Measurements from ENCODE around the gene ACKR3. TPM values are rescaled to one million over a fixed set of nuclear protein-coding genes. Genes with fewer than 3 reads are reported as not detected.

Gene ACKR3
- 36.6 TPM for total RNA-seq
- long read RNA-seq, transcript ACKR3-202 (2 exons, 713 nt): minor isoform, 8 of 48 reads
- long read RNA-seq, transcript ACKR3-201 (2 exons, 2,203 nt): major isoform, 18 of 48 reads
- long read RNA-seq, partial matches to known transcripts: 0 of 48 reads
- long read RNA-seq, other reads (novel, unspliced or antisense): 22 of 48 reads

DNA sequence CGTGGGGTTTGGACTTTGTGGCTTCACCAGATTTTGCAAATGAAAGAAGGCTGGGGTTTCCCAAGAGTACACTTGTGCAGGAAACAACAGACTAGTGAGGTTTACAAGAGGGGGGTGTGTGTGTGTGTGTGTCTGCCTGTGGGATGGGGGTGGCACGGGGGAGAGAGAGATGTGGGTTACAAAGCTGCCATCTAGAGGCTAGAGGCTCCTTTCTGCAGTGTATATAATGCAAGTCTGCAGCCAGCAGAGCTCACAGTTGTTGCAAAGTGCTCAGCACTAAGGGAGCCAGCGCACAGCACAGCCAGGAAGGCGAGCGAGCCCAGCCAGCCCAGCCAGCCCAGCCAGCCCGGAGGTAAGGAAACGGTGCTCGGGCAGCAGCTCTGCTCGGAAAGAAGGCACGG, at the start of gene ACKR3:
ACKR3 (plus strand) TSS at position 253 of the 401 bp plus-strand sequence. CDS start 10,641 bp downstream, outside the sequence.
- DNase-seq (ENCODE audit: low spot score): peak; percentile 87
- intact Hi-C loops (cut with DNase I): loop anchor here (2.0 to 5.0 kb wide), 4 partner anchors 57 to 458 kb away; no protein-coding TSS in a partner anchor

DNA sequence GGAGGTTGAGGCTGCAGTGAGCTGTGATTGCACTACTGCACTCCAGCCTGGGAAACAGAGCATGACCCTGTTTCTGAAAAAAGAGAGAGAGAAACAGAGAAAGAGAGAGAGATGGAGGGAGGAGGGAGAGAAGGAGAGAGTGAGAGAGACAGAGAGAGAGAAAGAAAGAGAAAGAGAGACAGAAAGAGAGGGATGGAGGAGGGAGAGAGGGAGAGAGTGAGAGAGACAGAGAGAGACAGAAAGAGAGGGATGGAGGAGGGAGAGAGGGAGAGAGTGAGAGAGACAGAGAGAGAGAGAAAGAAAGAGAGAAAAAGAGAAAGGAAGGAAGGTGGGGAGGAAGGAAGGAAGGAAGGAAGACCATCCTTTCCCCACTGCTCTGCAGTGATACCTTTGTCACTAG, 48.1 kb upstream of the ACKR3 start:
- intact Hi-C loops (cut with DNase I): no loop called here
- no peak for DNase-seq (ENCODE audit: low spot score)

DNA sequence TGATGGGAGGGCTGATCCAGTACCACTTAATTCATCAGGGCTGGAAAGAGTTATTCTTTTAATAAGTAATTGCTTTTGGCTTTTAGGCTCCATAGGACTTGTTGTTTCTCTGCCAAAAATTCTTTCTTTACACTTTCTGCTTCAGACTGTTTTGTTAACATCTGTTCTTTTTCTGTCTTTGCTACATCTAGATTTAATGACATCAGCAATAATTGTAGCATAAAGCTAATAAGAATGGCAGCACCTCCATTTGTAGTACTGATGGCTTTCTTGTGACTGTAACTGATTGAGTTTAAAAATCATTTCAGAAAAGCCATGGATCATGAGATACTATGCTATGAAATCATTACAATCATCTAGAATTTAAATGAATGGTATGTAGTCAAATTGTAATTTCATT, 46.4 kb upstream of the ACKR3 start:
- no peak for DNase-seq (ENCODE audit: low spot score)
- intact Hi-C loops (cut with DNase I): no loop called here

DNA sequence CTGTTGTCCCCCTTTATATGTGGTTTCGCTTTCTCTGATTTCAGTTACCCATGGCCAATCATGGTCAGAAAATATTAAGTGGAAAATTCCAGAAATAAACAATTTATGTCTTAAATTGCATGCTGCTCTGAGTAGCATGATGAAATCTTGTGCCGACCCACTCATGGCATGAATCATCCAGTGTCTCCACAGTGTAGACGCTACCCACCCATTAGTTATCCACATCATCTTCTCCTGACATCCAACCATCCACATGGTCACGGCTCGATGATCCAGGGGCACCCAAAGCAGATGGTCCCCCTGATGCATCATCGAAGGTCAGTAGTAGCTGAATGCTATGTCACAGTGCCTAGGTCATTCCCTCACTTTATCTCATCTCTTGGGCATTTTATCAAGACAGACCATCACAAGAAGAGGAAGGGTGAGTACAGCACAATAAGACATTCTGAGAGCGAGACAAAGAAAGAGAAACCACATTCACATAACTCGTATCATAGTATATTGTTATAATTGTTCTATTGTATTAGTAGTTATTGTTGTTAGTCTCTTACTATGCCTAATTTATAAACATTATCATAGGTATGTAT, 44.1 kb upstream of the ACKR3 start:
- no peak for DNase-seq (ENCODE audit: low spot score)
- intact Hi-C loops (cut with DNase I): no loop called here

DNA sequence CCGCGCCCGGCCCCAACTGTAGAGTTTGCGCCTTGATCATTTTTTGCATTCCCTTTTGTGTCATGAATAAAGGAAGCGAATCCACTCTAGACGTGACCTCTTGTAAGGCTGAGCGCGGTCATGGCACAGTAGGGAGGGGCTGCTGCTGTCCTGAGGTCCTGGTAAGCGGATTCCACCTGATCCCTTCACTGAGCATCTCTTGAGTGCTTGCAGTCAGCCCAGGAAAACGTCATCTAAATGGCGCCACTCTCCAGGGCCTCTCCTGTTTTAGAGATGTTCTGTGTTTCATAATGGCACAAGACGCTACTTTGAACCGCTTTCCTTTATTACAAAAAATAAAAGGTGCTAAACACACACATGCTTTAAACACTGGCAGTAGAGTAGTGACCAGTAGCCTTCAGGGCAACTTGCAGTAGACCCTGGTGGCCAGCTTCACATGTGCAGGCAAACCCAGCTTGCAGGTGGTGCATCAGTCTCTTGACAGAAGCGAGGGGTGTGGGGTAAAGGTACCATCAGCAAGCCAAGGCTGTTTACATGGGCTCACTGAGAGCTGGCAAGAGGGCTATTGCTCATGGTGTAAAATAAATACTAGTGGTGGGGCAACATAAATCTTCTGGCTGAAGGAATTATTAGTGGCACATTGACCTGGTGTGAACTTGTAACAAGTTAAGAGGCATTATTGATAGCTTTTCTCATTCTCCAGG, 43.0 kb upstream of the ACKR3 start:
- intact Hi-C loops (cut with DNase I): no loop called here
- no peak for DNase-seq (ENCODE audit: low spot score)

DNA sequence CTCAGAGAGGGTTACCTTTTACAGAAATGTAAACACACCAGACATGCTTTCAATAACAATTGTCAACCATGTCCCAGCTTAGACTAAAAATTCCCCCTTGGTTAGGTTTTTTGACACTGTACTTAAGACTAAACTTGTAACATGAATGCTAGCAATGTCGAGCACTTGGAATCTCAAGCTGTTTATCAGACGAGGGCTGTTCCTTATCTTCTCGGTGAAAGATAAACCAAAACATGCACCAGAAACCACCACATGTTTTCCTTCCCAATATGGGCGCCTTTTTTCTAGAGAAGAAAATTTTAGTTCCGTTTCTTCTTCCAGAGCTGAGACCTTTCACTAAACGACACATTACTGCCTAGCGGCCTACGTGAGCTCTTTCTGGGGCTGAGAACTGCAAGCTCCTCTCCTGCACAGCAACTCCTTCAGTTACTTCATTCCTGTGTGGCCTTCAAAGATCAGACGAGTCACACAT, 42.4 kb upstream of the ACKR3 start:
- intact Hi-C loops (cut with DNase I): no loop called here
- DNase-seq (ENCODE audit: low spot score): no peak

DNA sequence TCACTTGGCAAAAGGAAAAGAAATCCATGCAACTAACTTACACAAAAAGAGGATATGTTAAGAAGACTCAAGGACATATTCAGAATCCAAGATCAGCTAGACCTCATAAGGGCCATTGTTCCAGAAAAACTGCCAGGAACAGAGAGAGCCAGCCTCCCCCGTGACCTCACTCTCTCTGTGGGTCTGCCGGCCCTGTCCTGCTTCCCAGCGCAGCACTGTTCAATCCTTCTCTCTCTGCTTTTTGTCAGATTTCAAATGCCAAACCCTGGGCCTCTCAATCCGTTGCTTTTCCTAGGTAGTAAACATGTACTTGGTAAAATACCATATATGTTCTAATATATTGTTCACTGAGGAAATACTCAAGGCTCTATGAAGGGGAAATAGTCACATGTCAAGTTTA, 40.0 kb upstream of the ACKR3 start:
- DNase-seq (ENCODE audit: low spot score): no peak
- intact Hi-C loops (cut with DNase I): no loop called here

DNA sequence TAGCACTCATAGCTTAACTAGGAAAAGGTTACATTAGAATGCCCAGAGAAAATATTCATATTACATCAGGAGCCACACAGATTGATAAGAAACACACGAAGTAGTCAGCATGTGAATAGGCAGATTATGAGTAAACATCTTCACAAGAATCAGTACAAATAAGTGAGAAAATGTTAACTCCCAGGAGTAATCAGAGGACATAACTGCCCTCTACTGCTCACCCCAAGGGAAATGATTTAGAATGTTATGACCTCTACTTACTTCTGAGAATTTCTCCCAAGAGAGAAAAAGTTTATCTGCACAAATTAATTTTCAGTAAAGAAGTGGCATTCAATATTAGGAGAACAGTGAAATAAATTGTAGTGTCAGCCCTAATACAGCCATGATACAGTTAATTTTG, 39.1 kb upstream of the ACKR3 start:
- no peak for DNase-seq (ENCODE audit: low spot score)
- intact Hi-C loops (cut with DNase I): no loop called here

DNA sequence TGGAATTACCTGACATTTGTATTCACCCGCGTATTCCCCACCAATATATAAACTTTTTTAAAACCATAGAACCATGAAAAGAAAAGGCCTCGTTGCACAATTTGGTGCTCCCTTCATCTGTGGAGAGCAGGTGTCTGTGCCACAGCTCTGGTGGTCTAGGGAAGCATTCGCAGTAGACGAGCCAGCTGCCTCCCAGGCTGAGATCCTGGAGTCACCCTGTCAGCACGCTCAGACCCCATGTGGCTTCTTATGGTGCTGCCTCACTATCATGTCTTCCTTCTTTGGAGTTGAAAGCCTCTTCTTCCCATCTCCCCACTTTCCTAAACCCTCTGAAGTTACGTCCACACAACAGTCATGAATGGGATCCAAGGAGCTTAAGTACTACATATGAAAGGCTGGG, 38.4 kb upstream of the ACKR3 start:
- DNase-seq (ENCODE audit: low spot score): no peak
- intact Hi-C loops (cut with DNase I): no loop called here

DNA sequence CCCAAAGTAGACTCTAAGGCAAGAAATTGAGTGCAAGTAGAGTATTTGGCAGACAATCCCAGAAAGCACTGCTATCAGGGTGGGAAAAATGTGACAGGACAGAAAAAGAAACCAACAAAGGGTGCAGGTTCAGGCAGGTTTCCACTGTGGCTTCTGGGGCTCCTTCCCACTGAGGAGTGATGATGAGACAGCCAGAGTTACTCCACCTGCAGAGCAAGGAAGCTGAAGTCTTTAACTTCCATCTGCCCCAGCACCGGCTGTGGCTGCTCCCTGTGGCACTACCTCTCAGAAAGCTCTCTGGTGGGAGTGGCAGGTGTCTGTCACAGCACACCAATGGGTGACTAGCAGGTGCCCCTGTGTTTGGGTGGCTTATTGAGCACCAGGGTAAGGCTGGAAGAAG, 37.6 kb upstream of the ACKR3 start:
- no peak for DNase-seq (ENCODE audit: low spot score)
- intact Hi-C loops (cut with DNase I): no loop called here

DNA sequence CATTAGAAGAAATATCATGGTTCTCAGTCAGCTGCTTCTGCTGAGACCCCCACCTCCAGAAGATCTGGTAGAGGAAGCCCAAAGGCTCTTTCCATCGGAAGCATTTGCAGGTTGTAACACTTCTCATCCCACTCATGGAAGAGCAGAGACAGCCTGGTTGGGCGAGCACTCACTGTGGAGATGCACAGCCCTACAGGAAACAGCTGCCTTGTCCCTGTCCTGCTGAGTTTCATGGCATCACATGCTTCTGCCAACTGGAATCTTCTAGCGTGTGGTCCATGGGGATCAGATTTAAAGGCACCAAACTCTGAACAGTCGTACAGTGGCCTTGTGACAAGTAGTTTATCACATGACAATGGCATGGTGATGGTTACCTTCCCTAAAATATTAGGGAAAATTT, 36.3 kb upstream of the ACKR3 start:
- no peak for DNase-seq (ENCODE audit: low spot score)
- intact Hi-C loops (cut with DNase I): no loop called here

DNA sequence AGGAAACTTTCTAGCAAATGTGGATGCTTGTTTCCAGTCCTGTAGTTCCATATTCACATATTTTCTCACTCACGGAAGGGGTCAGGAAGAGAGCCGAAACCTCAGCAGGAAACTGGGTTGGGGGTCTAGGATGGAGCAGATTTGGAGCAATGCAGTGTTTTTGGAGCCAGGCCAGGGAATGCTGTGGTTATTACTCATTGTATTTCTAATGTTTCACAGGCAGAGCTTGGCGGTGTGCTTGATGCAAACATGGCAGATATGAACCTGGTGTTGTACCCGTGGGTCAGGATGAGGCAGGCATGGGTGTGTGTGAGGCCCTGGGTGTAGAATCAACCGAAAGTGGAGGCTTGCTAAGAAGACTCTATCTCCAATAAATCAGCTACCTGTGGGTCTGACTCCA, 34.6 kb upstream of the ACKR3 start:
- no peak for DNase-seq (ENCODE audit: low spot score)
- intact Hi-C loops (cut with DNase I): no loop called here

DNA sequence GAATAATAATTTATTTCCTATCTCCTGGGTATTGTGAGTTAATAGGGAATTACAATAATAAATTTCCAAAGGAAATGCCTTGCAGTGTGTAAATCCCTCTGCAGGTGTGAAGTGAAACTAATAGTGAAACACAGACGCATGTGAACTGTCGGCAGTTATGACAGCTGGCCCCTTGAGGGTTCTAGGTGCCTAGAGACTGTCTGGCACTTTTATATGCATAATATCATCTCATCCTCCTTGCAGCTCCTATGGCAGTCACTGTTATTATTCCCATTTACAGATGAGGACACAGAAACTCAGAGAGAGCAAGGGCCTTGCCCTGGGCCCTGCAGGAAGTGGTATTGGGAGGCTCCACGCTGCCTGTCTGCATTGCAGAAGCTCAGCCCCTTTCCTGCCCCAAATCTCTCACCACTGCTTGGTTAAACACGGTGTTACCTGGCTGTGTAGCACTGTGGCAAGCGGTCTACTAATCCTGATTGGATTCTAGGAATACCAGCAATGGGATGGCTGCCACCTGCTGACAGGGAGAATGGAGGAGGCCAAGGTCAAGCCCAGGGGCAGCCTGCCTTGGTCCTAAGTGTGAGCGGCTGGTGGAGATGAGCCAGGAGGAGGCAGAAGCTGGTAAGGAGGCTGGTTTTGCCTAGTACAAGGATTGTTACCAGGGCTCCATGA, 32.8 kb upstream of the ACKR3 start:
- no peak for DNase-seq (ENCODE audit: low spot score)
- intact Hi-C loops (cut with DNase I): no loop called here

DNA sequence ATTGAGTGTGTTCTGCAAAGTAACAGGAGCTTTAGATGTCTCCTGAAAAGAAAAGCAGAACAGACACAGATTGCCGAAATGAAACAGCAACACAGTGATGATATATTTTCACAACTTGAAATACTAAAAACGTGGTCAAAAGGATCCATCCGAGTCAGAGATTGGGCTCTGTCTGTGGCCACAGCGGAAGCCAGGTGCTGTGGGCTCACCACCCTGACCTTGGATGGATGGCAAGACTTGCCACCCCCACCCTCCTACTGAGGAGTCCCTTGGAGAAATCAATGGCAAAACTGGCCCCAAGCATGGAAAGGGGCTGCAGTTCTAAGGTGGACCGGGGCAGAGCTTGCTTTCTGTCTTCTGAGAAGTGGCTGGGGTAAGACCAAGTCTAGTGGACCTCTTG, 31.4 kb upstream of the ACKR3 start:
- intact Hi-C loops (cut with DNase I): no loop called here
- no peak for DNase-seq (ENCODE audit: low spot score)

DNA sequence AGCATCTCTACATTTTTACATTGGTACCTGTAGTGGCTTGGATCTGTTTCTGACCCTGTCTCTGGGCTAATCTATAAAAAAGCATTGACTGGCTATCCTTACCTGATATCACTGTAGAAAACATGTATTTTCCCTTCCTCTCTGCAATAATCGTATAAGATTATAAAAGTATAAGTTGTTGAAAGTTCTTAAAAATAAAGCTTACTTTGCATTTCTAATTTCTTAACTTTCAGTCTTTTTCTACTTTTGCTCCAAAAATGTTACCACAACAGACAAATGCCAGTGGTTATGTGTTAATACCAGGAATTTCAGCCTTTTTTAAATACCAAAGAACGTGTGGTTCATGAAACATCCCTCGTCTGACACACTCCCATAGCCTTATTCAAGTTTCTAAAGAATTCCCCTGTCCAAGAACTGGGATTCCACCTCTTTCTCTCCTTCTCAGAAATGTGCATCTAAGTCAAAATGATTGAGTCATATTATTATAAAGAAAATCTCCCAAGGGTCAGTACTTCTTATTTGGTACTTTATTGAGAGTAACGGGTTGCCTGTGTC, 28.5 kb upstream of the ACKR3 start:
- intact Hi-C loops (cut with DNase I): no loop called here
- no peak for DNase-seq (ENCODE audit: low spot score)

DNA sequence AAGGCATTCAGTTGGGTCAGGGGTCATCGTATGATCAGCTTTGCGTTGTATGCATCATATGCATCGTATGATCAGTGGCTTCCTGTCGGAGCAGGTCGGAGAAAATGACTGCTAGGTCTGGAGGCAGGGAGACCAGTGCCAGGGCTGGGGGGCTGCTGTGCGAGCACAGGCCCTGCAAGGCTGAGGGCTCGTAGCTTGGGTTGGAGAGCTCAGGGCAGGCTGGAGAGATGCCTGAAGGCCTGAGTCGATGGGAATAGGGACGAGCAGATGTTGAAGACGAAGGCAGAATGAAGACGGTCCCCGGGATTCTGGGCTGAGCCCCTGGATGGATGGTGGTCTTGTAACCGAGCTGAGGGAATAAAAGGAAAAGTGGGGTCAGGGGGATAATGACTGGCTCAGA, 25.3 kb upstream of the ACKR3 start:
- intact Hi-C loops (cut with DNase I): no loop called here

DNA sequence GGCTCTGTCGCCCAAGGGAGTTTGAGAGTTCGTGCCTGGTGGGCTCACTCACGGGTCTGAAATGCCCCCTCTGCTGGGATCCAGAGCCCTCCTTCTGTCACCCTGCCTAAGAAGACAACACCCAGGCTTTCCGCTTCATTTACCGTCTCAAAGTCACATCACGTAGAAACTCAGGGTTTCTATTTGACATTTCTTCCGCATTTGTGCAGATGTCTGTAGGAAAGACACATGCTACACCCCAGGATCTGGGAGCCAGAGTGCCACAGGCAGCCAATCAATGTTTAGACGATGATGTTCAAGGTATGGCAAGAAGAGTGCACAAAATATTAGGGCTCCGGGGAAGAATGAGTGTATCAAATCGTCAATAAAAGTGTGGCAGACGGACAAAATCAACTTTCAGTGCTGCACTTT, 24.4 kb upstream of the ACKR3 start:
- intact Hi-C loops (cut with DNase I): no loop called here
- DNase-seq (ENCODE audit: low spot score): no peak

More for the DNA sequence above, 25.3 kb upstream of the ACKR3 start:
- no peak for DNase-seq (ENCODE audit: low spot score)

DNA sequence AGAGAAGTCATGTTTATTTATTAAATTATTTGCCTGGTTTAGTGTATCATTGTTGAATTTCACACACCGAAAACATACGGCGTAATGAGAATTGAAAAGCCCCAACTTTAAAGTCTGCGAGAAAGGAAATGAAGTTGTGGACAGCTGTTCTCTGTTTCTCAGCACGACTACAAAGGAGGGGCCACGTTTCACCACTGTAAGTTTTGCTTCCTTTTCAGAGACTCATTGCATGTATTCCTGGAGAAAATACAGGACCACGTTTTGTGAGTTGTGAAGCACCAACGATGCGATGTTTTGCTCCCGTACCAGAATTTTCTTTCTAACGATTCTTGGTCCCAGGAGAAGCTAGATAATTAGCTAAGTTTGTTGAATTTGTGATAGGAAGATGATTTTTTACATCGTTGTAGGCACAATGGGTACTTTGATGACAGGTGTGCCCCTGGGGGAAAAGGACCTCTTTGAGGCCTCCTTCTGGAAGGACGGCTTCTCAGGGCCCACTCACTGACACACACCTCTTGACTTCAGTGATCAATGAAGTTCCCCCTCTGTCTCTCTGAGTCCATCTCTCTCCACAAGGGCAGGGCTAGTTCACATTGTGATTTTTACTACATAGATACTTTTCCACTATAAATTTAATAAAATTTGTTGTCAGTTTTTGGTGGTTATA, 23.7 kb upstream of the ACKR3 start:
- intact Hi-C loops (cut with DNase I): no loop called here

DNA sequence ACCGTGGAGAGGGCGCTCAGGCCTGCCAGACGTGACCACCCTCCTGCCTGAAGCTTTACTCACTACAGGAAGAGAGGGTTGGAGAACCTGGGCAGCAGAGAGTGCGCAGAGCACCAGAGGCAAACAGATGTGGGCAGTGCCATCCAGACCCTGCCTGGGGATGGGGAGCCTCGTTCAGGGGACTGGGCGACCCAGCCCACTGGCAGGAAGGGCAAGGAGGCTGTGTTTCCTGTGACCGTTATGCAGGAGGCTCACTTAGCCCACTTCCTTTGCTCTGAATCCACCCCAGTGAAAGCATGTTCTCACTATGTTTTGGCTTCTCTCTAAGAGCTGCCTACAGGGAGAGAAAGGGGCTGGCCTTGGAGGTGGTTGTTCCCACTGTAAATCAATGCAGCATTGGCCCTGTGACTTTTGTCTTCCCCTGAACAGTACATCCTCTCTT, 23.0 kb upstream of the ACKR3 start:
- intact Hi-C loops (cut with DNase I): no loop called here
- no peak for DNase-seq (ENCODE audit: low spot score)

More for the DNA sequence above, 23.7 kb upstream of the ACKR3 start:
- no peak for DNase-seq (ENCODE audit: low spot score)

DNA sequence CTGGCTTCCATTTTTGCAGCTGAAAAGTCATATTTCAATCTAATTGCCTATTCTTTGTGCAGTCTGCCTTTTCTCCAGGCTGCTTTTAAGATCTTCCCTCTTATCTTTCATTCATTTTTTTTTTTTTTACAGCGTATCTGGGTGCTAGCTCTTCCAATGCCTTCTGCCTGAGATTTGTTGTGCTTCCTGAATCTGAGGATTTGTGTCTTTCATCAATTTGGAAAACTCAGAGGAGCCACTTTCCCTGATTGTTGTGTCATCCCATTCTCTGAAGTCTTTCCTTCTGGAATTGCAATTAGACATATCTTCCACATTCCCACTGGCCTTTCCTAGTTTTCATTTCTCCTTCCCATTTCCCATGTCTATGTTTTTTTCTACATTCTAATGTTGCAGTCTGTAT, 21.9 kb upstream of the ACKR3 start:
- intact Hi-C loops (cut with DNase I): no loop called here
- DNase-seq (ENCODE audit: low spot score): no peak

Data from cardiac septum (tissue), 1 donor.